ENCODE results near the gene TRERF1. TPM values are rescaled to one million over a fixed set of nuclear protein-coding genes. Genes with fewer than 3 reads are reported as not detected.
"Not testable (repeated sequence)": the region's sequence is repeated elsewhere in the genome, so short reads cannot be mapped to it uniquely, and the experiment has no call there.

TRERF1 gene
- total RNA-seq, 4 donors from 2014 or later = 14.7 to 22.0 (median 19.0) TPM

DNA sequence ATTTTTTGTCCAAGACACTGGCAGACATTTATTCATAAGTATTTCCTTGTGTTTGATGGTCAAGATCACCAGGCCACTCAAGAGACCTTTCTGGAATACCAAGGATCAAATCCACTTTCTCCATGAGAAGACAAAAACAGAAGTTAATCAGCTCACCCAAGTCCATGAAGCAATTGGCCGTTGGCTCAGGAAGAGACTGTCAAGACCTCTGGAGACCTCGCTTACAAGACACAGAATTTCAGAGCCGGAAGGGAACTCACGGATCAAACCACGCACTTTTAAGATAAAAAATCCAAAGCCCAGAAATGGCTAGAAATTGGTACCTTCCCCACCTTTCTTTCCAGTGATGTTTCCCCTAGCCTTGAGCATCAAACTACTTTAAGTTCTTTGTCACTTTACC, 3.3 kb downstream of the TRERF1 start:
- Histone ChIP-seq H3K27me3 (no peaks in the 10 kb centered on the region), H3K4me1 (peaks cover 49% of the 10 kb centered on the region), H3K9me3 (no peaks in the 10 kb centered on the region), H3K4me3 (no peak overlapping the region), H3K36me3 (no peaks in the 10 kb centered on the region), H3K27ac (no peak overlapping the region)
- no peak for DNase-seq (ENCODE audit: low spot score in 2 of 2)
- WGBS = 79% methylated on average over 5 of the region's 5 CpGs
- no peak for TF ChIP-seq EP300 (IDR thresholded peaks at IDR 0.05)
- TF ChIP-seq POLR2AphosphoS5 (IDR thresholded peaks at IDR 0.05) = no peak
- no peak for TF ChIP-seq CTCF (IDR thresholded peaks at IDR 0.05)
- TF ChIP-seq POLR2A (IDR thresholded peaks at IDR 0.05) = no peak

DNA sequence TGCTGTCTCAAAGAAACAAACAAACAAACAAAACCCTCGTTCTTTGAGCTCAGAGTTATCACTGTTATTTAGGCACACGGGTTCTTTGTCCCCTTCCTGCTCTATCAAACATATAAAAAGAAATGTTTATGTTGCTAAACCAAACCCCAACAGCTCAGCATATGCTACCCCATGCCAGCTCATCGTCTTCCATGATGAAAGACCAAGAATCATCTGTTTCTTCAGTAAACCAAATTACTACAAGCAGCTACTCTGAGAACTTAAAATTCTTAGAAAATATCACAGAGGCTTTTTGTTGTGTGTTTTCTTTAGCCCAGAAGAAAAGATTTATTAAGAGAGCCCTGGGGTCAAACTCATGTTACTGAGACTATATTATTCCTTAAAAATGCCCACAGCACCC, 4.7 kb downstream of the TRERF1 start:
- no peak for DNase-seq (ENCODE audit: low spot score in 2 of 2)
- no peaks in the 10 kb centered on the region for H3K9me3 ChIP-seq
- H3K27ac ChIP-seq = no peak overlapping the region
- H3K4me1 ChIP-seq = peaks cover 52% of the 10 kb centered on the region
- H3K27me3 ChIP-seq = no peaks in the 10 kb centered on the region
- H3K36me3 ChIP-seq = no peaks in the 10 kb centered on the region
- no peak overlapping the region for H3K4me3 ChIP-seq
- 78% methylated on average over 3 of the region's 3 CpGs for WGBS
- no peak for TF ChIP-seq CTCF (IDR thresholded peaks at IDR 0.05)
- no peak for TF ChIP-seq POLR2AphosphoS5 (IDR thresholded peaks at IDR 0.05)
- no peak for TF ChIP-seq EP300 (IDR thresholded peaks at IDR 0.05)
- no peak for TF ChIP-seq POLR2A (IDR thresholded peaks at IDR 0.05)

DNA sequence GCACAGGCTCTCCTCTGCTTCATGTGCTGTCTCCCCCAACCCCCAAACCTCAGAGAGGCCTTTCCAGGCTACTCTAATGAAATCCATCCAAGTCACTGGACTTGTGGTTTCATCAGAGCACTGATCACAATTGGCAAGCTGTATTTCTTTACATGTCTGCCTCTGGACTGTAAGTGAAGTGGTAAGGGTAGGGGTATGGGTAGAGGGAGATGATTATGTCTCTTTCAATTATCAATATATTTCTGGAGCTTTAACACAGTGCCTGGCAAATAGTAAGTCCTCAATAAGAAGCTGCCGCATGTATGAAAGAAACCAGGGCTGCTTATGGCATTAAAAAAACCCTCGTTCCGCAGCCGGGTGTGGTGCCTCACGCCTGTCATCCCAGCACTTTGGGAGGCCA, 5.4 kb downstream of the TRERF1 start:
- H3K27ac ChIP-seq = no peak overlapping the region
- TF ChIP-seq POLR2A (IDR thresholded peaks at IDR 0.05) = no peak
- no peak for TF ChIP-seq CTCF (IDR thresholded peaks at IDR 0.05)
- TF ChIP-seq POLR2AphosphoS5 (IDR thresholded peaks at IDR 0.05) = no peak
- no peak for TF ChIP-seq EP300 (IDR thresholded peaks at IDR 0.05)
- H3K4me1 ChIP-seq = peaks cover 57% of the 10 kb centered on the region
- WGBS = 77% methylated on average over 5 of the region's 5 CpGs
- no peak overlapping the region for H3K4me3 ChIP-seq
- no peak for DNase-seq (ENCODE audit: low spot score in 2 of 2)
- H3K27me3 ChIP-seq = no peaks in the 10 kb centered on the region
- H3K36me3 ChIP-seq = no peaks in the 10 kb centered on the region
- H3K9me3 ChIP-seq = no peaks in the 10 kb centered on the region

GRCh38 chr6:42445955-42446354, 5.8 kb downstream of the TRERF1 start:
- H3K36me3 ChIP-seq, H3K27me3 ChIP-seq, H3K9me3 ChIP-seq, H3K27ac ChIP-seq, H3K4me3 ChIP-seq: not testable (repeated sequence)
- H3K4me1 ChIP-seq = peaks cover 58% of the 10 kb centered on the region
- 98% methylated on average over 7 of the region's 7 CpGs for WGBS
- DNase-seq (ENCODE audit: low spot score in 2 of 2) = peak in 1 of 2 donors; percentile 25

DNA sequence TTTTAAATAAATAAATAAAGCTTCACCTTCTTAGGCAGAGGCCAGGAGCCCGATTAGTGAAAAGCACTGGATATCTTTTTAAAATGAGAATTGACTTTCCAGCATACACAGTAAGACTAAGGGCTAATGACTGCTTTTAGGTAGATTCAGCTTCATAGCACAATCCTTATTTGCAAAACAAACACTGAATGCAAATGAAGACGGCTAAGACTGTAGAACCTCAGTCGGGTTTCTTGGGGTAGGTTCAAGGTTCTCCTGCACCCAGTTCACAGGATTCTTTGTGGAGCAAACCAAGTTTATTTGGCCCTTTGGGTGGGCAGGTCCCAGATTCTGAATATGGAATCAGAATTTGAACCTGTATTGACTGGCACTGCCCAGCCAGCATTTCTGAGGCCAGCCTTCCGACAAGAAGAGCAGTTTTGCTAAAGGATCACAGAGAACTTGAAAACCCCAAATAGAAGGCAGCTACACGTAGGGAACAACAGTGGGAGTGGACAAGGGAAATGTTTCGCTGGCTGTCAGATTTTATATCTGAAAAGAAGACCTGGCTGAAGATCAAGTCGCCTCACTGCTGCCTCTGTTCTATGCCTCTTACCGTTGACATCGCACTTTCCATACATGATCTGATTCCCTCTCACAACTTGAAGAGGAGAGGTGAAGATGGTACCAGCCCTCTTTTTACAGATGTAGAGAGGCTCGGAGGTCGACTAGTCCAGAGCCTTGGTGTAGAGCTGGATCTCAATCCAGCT, 8.2 kb downstream of the TRERF1 start:
- Histone ChIP-seq H3K27ac (peak overlapping the region; percentile 45), H3K9me3 (no peaks in the 10 kb centered on the region), H3K4me3 (no peak overlapping the region), H3K27me3 (no peaks in the 10 kb centered on the region), H3K36me3 (no peaks in the 10 kb centered on the region), H3K4me1 (peaks cover 39% of the 10 kb centered on the region)
- 70% methylated on average over 11 of the region's 11 CpGs for WGBS
- DNase-seq (ENCODE audit: low spot score in 2 of 2) = peak in 1 of 2 donors; percentile 10
- TF ChIP-seq CTCF (IDR thresholded peaks at IDR 0.05) = no peak
- TF ChIP-seq POLR2A (IDR thresholded peaks at IDR 0.05) = no peak
- no peak for TF ChIP-seq EP300 (IDR thresholded peaks at IDR 0.05)

DNA sequence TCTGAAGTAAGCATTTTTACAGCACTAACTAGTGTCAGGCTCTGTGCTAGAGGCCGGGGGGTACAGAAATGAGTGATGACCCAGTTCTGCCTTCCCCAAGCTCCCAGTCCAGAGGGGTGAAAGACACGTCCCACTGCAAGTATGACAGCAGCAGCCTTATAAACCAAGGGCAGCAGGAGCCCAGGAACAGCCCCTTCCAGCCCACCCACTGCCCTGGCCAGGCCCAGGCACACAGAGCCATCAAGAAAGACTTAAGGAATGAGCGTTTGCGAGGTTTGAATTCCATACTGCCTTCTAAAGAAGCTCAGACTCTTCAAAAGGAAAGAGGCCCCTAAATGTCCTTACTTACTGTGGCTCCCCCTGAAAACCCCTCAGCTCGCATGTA, 10.0 kb downstream of the TRERF1 start:
- H3K4me1 ChIP-seq = peaks cover 35% of the 10 kb centered on the region
- H3K27ac ChIP-seq = peak overlapping the region; percentile 53
- no peaks in the 10 kb centered on the region for H3K9me3 ChIP-seq
- no peaks in the 10 kb centered on the region for H3K36me3 ChIP-seq
- WGBS = 83% methylated on average over 5 of the region's 5 CpGs
- H3K27me3 ChIP-seq = no peaks in the 10 kb centered on the region
- H3K4me3 ChIP-seq = no peak overlapping the region
- peak in 1 of 2 donors; percentile 27 for DNase-seq (ENCODE audit: low spot score in 2 of 2)
- TF ChIP-seq POLR2A (IDR thresholded peaks at IDR 0.05) = no peak
- TF ChIP-seq POLR2AphosphoS5 (IDR thresholded peaks at IDR 0.05) = no peak
- no peak for TF ChIP-seq EP300 (IDR thresholded peaks at IDR 0.05)
- TF ChIP-seq CTCF (IDR thresholded peaks at IDR 0.05) = no peak

All from suprapubic skin (tissue), 4 donors.